ENCODE results near the gene RNF157.

GRCh38 chr17:76154936-76155845 lies 85.1 kb downstream of the RNF157 start:
- TF ChIP-seq BRF1 (IDR thresholded peaks at IDR 0.05; ENCODE audit: borderline replicate concordance, extremely low read depth, insufficient read length), result no peak
- no peak for TF ChIP-seq JUND (IDR thresholded peaks at IDR 0.05; ENCODE audit: borderline replicate concordance, low read depth, low read length)
- TF ChIP-seq JUND (tag; IDR thresholded peaks at IDR 0.05; ENCODE audit: borderline replicate concordance, low read depth, low read length), result no peak
- no peak for TF ChIP-seq TEAD1 (CRISPR knock-in tag; IDR thresholded peaks at IDR 0.05)
- TF ChIP-seq ZFP91 (CRISPR knock-in tag; IDR thresholded peaks at IDR 0.05), result no peak
- no peak for TF ChIP-seq RAD21 (CRISPR knock-in tag; conservative IDR thresholded peaks at IDR 0.05 in 1 of 2, IDR thresholded peaks at IDR 0.05 in 1 of 2)
